ENCODE data around the gene CFAP43.

- TF ChIP-seq EZH2 (IDR thresholded peaks at IDR 0.05) (no peak), POLR2AphosphoS5 (IDR thresholded peaks at IDR 0.05; ENCODE audit: borderline replicate concordance, low read depth, low read length) (peak; percentile 77), FOXP2 (optimal IDR thresholded peaks at IDR 0.05; ENCODE audit: control extremely low read depth, extremely low read length, insufficient read depth) (no peak)
These were observed 36.8 kb upstream of the CFAP43 start, which contains the start of gene GSTO2 for GRCh38 chr10:104268713-104269645.
